SK-N-MC (cell line): ENCODE data around the gene ZNF438.

Experiments
- EZH2 ChIP-seq: fragments of 200-600 bp; sonication (generic); IDR thresholded peaks from one replicate; pipeline ENCODE4 v1.6.1; 2017; ENCODE audit warnings: antibody characterized with exemption
- POLR2AphosphoS5 ChIP-seq: IDR thresholded peaks from 2 replicates; pipeline ENCODE4 v1.6.1; 2012; ENCODE audit warnings: mild to moderate bottlenecking, low read depth, low read length, borderline replicate concordance

DNA sequence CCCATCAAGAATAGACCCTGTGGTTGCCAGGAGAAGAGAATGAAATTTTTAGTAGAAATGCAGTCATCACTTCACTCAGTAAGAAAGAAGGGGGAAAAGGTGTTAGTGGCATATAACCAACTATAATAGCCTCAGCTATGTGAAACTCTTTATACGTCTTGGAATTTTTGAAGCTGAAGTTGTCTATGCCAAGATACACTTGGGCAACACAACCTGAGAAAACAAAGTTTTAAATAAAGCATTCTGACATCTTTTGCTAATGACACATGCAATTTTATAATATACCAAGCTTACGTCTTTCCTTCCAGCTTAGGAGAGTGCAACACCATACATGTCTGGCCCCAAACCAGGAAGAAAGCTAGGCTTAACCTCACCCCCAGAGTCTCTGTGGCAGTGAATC lies 40.8 kb upstream of the ZNF438 start:
- no peak for TF ChIP-seq POLR2AphosphoS5
- no peak for TF ChIP-seq EZH2
